ENCODE results near the gene DNAH6.
A peak's percentile ranks its signal among the peaks of the same experiment; 100 is the strongest.
"Not testable (repeated sequence)": the region's sequence is repeated elsewhere in the genome, so short reads cannot be mapped to it uniquely, and the experiment has no call there.

The DNAH6 gene

DNA sequence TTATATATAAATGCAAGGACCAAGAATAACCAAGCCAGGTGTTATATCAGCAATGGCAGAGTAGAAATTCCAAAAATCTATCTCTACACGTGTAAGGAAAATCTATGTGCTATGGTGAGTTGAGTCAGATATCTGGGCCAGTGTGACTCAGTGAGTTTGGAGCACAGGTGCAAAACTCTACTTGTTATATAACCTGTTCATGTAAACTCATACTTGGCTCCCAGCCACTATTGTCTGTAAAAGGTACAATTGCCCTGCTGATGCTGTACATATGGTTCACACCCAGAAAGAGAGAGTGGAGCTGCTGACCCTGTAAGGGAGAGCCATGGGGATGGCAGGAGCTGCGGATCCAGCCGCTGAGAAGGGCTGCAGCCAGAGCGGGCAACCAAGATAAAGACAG is 252.5 kb downstream of the DNAH6 start:
- no peak for DNase-seq

DNA sequence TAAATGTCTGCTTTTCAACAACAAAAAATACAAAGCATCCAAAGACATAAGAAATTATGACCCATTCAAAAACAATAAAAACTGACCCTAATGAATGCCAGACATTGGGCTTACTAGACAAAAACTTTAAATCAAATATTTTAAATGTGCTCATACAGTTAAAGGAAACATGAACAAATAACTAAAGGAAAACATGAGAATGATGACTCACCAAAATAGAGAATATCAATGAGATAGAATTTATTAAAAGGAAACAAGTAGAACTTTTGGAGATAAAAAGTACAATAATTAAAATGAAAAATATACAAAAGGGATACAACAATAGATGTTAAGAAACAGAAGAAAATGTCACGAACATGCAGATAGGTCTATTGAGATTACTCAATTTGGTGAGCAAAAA is 254.0 kb downstream of the DNAH6 start:
- DNase-seq: no peak

DNA sequence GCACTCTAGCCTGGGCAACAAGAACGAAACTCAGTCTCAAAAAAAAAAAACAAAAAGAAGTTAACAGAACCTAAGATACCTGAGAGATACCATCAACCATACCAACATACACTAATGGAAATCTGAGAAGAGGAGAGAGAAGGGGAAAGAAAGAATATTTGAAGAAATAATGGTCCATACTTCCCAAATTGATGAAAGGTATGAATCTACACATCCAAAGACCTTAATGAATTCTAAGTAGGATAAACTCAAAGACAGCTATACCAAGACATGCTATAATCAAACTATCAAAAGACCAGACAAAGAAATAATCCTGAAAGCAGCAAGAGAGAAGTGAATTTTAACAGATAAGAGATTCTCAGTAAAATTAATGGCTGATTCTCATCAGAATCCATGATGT is 255.0 kb downstream of the DNAH6 start:
- DNase-seq: no peak

DNA sequence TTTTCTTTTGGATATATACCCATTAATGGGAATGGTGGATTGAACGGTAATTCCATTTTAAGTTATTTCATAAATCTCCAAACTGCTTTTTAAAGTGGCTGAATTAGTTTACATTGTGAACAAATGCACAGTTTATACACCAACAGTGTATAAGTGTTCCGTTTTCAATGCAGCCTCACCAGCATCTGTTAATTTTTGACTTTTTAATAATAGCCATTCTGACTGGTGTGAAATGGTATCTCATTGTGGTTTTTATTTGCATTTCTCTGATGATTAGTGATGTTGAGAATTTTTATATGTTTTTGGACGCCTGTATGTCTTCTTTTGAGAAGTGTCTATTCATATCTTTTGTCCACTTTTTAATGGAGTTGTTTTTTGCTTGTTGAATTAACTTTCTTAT is 257.3 kb downstream of the DNAH6 start:
- not testable (repeated sequence) for DNase-seq

DNA sequence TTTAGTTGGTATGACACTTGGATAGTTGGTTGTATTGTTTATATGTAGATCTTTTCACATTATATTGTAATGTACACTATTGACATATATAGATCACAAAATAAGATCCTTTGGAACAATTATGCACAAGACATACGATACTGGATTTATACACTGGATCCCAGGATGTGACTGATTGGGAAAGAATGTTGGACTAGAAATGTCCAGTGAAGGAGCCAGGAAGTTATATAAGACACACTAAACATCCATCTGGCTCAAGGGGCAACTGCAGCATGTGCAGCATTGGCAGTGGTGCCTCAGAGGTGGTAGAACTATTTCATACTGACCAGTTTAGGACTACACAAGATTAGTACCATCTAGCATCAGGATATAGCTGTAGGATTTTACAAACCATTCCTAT is 259.7 kb downstream of the DNAH6 start:
- DNase-seq: no peak

DNA sequence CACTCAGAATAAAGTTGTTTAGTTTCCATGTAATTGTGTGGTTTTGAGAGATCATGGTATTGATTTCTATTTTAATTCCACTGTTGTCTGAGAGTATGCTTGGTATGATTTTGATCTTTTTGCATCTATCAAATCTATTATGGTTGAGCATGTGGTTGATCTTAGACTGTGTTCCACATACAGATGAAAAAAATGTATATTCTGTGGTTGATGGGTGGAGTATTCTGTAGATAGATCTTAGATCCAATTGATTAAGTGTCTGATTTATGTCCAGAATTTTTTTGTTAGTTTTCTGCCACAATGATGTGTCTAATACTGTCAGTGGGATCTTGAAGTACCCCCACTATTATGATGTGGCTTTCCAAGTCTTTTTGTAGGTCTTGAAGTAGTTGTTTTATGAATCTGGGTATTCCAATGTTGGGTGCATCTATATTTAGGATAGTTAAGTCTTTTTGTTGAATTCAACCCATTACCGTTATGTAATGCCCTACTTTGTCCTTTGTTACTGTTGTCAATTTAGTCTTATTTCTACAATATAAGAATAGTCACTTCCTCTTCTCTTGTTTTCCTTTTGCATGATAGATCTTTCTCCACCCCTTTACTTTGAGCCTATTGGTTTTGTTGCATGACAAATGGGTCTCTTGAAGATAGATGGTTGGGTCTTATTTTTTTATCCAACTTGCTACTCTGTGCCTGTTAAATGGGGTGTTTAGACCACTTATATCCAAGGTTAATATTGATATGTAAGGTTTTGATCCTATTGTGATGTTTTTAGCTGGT is 262.8 kb downstream of the DNAH6 start:
- DNase-seq: peak in 2 of 5 experiments; percentile 7 to 90

DNA sequence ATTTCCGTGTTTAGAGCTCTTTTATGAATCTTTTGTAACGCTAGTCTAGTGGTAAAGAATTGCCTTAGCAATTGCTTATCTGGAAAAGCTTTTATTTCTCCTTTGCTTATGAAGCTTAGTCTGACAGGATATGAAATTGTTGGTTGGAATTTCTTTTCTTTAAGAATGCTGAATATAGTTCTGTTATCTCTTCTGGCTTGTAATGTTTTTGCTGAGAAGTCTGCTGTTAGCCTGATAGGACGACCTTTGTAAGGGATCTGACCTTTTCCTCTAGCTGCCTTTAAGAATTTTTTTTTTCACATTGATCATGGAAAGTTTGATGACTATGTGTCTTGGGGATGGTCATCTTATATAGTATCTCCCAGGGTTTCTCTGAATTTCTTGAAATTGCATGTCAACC is 263.5 kb downstream of the DNAH6 start:
- no peak for DNase-seq

DNA sequence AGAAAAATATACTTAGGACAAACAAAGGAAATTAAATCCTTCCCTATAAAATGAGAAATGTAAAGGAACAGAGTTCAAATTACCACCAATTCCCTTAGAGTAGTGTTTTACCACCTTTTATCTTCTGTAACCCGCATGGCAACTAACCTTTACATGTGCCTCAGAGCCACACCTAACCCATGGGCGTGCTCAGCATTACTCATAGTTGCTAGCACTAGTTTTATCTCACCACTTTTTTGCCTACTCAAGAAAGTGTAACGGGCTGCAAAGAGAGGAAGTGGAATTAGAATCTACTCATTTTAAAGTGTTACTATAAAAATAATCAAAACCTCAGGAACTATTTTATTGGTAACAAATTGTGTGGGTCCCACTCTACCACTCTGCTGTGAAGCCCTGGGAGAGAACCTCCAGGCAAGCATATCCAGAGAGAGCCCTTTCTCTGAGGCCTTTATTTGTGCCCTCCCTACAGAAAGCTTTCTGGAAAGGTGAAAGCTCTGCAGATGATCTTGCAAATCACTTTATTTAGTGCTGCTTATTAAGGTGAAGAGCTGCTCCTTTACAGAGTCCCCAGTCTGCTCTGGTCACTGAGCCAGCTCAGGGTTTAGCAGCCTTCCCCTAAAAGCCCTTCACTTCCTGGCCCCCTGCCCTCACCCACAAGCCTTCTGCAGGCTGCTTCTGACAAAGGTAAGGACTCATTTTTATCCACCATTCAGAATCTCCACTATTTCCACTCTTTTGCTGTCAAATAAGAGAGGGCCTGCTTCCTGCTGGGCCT is 265.8 kb downstream of the DNAH6 start:
- peak in 4 of 5 experiments; percentile 12 to 95 (median 46) for DNase-seq

DNA sequence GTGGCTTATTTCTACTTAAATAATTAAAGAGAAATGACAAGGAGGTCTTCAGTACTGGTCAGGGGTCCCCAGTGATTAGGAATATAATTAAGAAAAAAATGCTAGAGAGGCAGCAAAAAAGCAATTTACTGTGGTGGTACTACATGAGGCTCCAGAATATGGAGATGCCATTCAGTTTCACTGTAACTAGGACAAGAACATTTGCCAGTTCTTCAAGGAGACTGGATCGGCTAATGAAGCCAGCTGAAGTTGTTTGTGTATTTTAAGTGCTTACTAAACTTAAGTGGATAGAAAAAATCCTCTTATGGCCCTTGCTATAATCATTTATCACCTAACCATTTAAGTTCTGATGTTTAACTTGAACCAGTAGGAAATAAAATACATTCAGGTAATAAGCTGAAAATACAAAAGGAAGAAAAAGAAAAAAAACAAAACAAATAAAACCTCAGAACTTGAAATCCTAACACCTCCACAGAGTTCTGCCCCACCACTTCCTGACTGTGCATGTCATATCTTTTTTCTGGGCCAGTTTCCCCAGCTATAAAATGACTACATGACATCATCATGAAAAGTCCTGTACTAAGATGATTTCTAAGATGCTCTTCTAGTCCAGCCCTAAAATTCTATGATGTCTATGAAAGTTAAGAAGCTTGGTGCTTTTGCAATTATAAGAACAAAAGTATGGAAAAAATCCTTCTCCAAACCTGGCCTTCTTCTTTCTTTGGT is 266.6 kb downstream of the DNAH6 start:
- peak in 2 of 5 experiments; percentile 76 to 94 for DNase-seq

DNA sequence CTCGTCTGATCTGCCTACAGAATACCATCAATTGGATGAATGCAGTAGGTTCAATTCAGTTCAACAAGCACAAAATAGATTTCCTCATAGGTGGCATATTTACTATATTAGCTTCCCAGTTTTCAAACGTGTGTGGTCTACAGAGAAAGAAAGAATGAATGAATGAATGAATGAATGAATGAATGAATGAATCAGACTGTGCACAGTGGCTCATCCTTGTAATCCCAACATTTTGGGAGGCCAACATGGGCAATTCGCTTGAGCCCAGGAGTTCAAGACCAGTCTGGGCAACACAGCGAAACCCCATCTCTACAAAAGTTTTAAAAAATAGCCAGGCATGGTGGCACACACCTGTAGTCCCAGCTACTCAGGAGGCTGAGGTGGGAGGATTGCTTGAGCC is 269.7 kb downstream of the DNAH6 start:
- no peak for DNase-seq

DNA sequence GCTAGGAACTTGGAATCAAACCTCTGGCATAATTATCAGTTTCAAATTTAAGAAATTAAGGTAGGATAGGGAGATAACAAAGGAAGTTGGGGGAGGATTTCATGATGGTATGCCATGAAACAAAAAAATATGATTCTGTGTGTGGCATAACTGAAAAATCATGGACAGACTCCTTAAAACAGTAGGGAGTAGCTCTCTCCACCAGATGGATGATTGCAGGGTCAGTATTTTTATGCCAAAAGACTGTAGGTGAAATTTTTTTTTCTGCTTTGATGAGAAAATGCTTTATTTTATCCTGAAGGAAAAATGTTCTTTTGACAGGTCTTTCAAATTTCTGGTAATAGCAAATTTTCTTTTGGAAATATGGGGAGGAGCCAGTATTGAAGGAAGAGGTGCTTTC is 270.3 kb downstream of the DNAH6 start:
- DNase-seq: no peak

DNA sequence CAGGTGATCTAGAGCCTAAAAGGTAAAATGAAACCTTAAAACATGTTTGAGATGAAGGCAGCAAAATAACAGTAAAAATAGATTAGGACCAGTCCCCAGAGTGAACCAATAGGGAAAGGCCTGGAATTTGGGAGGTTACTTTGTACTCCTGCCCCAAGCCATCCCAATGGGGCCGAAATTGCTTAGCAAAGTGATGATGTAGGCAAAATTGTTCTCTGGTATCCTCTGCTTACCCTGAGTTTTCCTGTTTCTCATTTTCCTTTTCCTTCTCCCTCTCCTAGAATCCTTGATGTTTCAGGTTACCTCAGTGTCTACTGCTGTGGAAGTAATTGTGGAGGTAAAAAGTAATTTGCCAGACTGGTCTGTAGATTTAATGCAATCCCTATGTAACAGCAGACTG is 271.7 kb downstream of the DNAH6 start:
- DNase-seq: no peak

DNA sequence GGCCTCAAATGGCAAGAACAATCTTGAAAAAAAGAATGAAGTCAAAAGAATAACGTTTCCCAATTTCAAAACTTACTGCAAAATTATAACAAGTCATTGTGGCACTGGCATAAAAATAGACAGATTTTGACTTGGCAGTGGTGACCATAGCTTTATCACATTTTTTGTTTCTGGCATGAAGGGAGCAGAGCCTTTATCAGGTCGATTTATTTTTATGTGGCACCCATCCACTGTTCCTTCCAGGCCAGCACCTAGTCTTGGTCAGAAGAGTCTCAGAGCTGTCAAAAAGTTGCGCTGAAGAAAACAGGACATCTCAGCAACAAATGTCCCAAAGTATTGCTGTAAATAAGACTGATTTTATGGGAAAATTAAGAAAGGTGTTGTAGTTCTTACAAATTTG is 272.2 kb downstream of the DNAH6 start:
- DNase-seq: no peak

DNA sequence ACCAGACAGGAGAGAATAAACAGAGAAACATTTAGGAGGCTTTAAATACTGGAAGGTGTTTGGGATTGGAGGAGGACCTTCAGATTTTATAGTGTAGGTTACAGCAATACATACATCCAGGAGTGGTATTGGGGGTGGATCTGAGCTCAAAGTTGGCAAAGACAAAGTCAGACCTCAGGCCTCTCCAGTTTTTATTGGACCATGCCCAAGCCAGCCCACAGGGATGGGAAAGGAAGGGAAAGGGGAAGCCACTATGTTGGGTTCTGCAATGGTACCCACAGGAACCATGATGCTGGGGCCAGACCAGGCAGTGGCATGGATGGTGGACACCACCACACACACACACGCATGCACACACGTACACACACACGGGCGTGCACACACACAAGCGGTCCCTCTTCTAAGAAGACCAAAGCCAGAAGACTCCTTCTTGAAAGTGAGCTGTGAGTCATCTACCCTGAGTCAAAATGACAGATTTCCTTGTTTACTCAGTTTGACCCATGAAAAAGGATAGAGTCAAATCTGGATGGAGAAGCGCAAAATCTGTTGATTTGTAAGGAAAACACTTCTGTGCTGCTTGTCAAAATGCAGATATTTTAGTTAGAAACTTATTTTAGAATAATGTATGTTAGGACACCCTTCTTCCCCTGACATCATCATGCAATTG is 276.7 kb downstream of the DNAH6 start:
- no peak for DNase-seq

DNA sequence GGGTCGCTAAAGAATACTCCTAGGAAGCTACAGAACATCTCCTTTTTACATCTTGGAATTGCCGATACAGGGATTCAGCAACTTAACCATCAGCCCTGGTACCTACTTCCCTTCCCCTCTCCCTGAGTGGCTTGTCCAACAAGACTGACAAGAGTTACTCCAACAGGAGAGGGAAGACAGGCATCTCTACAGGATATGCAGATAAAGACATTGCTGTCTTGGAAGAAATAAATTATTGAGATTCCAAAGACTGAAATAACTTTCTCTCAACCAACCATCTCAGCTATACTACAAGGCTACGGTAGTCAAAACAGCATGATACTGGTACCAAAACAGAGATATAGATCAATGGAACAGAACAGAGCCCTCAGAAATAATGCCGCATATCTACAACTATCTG is 277.3 kb downstream of the DNAH6 start:
- DNase-seq: no peak

DNA sequence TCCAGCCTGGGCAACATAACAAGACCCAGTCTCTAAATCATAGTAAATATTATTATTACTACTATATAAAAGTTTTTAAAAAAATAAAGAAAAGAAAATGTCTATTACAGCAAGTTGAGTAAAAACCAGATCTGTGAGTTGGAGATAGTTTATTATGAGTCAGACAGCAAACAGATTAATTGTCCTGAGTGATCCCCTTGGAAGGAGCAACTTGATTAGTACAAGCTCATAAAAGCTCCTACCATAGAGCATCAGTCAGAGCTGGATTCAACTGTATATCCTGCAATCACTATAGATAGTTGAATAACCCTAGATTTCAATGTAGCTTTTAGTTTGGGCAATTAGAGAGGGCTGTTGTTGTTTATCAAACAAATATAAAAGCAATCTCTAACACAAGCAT is 280.5 kb downstream of the DNAH6 start:
- DNase-seq: no peak

DNA sequence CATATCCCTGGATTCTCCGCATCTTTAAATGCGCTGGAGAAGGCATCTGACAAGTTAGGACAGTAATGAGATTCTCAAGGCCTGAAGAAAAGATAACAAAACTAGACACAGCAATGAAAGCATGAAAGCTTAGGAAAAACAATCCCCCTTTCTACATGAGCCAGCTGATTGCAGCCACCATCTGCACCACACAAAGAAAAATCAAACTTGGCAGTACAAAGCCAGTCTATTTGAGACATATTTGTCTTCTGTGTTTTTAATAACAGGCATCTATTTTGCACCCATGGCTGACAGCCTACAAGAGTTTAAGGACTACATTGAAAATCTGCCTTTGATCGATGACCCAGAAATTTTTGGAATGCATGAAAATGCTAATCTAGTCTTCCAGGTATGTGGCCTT is 281.0 kb downstream of the DNAH6 start:
- no peak for DNase-seq

DNA sequence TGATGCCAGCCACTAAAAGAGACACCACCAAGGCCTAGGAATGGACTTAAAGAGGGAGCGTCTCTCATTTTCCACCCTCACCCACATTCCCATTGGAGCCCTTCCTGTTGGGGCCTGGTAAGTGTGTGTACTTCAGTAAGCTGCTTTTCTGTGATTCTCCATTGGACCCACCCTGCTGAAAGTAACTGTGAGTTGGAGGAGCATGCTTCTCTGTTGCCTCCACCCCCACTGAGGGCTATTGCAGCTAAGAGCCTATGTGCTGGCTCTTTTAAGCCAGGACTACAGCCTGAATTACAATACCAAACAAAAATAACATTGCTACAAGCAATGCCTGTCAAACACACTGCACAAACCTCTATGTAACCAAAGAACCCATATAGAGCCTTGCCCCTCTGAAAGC is 283.5 kb downstream of the DNAH6 start:
- peak in 1 of 5 experiments; percentile 8 for DNase-seq

DNA sequence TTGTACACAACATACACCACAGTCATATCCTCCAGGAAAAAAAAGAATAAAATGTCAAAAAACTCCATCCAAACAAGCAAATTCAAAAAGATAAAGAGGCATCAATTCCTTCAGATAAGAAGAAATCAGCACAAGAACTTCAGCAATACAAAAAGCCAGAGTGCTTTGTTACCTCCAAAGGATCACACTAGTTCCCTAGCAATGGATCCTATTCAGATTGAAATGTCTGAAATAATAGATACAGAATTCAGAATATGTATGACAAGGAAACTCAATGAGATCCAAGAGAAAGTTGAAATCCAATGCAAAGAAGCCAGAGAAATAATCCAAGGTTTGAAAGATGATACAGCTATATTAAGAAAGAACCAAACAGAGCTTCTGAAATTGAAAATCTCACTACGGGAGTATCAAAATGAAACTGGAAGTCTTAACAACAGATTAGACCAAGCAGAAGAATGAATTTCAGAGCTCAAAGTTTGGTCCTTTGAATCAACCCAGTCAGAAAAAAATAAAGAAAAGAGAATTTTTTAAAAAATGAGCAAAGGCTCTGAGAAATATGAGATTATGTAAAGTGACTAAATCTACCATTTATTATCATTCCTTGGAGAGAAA is 284.0 kb downstream of the DNAH6 start:
- DNase-seq: peak in 1 of 5 experiments; percentile 44

DNA sequence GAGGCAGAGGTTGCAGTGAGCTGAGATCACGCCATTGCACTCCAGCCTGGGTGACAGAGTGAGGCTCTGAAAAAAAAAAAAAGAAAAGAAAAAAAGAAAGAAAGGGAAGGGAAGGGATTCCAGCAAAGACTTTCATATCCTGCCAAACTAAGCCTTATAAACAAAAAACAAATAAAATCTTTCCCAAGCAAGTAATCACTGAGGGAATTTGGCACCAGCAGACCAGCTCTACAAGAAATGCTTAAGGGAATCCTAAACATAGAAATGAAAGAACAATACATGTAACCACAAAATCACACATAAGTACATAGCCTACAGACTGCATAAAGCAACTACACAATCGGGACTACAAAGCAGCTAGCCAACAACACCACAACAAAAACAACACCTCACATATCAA is 285.5 kb downstream of the DNAH6 start:
- no peak for DNase-seq

DNA sequence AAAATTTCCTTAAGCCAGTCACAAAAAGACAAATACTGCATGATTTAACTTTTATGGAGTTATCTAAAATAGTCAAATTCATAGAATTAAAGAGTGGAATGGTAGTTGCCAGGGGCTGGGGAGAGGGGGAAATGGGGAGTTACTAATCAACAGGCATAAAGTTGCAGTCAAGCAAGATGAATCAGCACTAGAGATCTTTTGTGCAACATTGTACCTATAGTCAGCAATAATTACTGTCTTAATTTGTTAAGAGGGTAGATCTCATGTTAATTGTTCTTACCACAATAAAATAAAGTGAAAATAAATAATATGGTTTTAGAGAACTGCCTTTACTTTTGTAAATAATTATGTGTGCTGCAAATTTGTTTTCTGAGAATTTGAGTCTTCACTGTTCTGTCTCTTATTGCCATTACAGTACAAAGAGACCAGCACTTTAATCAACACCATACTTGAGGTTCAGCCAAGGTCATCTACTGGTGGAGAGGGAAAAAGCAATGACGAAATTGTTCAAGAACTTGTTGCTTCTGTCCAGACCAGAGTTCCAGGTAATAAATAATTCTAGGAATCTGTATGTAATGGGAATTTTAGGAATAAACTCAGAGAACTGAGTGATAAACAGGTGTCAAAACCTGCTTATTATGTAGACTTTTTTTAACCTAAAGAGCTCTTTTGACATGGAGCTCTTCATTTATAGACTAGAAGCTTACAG is 289.1 kb downstream of the DNAH6 start:
- DNase-seq: no peak

DNA sequence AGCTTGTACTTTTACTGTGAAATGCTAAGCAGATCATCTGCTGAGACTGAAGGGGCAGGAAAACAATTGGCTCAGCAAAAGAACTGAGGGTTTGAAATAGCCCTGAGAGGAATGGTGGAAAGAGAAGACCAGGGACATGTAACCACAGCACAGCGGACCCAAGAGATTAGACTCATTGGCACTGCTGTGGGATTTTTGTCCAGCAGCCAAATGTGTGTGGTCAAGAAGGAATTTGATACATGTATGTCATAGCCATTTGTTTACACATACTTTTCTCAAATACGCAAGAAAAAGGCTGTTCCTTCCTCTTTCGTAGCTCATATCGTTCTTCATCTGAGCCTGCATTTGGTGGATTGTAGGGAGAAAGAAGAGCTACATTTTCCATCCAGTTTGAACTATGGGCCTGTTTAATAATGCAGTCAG is 290.8 kb downstream of the DNAH6 start:
- DNase-seq: no peak
